GM19193 (cell line): Measurements from ENCODE around the gene NCKAP5.

Source experiments
- POLR2A ChIP-seq: IDR thresholded peaks from 4 replicates; pipeline ENCODE4 v1.6.1; 2011; ENCODE audit not compliant: insufficient read depth, insufficient read length; ENCODE audit errors: extremely low read depth

Gene NCKAP5

DNA sequence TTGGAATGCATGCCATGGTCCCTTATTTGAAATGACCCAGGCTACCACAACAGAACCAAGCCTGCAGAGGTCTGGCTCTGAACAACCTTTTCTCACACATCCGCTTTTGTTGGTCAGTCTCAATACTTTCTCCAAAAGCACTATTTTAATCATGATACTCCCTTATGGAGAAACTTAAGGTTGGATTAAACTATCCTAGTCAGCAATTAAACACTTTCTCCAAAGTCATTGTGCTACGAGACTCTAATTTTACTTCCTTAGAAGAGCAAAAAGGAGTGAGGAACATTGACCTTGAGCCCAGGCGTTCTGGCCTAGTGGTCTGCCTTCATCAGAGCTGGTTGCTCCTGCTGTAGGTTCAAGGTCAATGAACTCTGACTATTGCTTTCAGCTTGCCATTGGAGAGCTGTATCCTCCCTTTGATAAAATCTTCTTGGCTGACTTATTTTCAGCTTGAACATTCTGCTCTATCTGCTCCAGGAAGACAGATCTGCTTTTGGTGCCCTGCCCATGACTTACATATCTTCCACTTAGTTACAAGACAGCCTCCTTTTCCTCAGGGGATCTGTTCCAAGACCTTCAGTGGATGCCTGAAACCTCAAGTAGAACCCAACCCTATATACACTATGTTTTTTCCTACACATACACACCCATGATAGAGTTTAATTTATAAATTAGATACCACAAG lies 91.2 kb downstream of the NCKAP5 start:
- no peak for TF ChIP-seq POLR2A

- TF ChIP-seq POLR2A: no peak
Observed at GRCh38 chr2:133476286-133476685, 92.0 kb downstream of the NCKAP5 start.

- TF ChIP-seq POLR2A: no peak
Observed at GRCh38 chr2:133475610-133476009, 92.7 kb downstream of the NCKAP5 start.

DNA sequence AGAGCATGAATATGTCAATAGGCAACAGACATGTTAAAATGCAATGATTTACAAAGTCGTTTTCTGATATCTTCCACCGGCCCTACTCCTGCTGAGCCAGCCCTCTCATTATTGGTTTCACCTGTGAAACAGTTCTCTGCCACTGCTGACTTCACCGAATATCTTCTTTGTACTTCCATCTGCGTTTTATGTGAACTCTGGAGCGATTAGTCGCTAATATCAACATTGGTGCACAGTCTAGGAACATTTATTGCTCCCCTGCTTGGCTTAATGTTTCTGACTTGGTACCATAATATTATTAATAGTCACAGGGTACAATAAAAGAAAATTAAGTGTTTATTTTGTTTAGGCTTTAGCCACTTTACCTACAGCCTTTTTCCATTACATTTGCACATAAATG lies 105.5 kb downstream of the NCKAP5 start:
- TF ChIP-seq POLR2A: no peak

- TF ChIP-seq POLR2A: no peak
Observed at GRCh38 chr2:133461484-133461883, 106.8 kb downstream of the NCKAP5 start.

GRCh38 chr2:133459590-133459989 lies 108.7 kb downstream of the NCKAP5 start:
- TF ChIP-seq POLR2A: no peak

DNA sequence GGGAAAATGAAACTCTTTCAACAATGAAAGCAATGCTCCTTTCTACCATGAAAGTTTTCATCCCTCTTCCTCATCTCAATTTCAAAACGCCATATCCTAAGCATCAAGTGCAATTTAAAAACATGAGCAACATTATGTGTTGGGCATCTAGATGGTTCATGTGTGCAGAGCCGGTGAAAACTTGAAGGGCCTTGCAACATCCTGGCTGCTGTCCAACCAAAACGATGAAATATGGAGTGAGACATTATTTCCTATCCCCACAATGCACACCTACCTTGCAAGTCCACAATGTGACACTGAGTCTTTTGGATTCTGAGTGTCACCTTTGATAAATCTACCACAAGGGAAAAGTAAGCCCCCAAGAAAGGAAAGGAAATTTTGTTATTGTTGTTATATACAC lies 110.0 kb downstream of the NCKAP5 start:
- TF ChIP-seq POLR2A: no peak

DNA sequence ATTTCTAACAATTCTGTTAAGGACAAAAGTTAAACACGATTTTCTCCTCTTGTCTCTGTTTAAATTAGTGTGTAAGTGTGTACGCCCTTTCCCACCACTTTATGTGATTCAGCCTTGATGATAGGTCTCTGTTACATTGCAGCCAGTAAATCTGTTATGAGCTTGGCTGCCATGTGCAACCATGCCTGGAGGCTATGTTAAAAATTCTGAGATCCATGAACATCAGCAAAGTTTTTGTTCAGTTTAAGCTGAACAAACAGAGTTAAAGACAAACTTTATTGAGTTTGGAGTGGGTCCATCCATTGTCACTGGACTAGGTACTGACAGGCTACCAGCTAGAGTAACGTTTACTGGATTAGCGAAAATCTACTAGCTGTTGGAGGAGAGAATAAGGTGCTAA lies 110.4 kb downstream of the NCKAP5 start:
- TF ChIP-seq POLR2A: no peak

DNA sequence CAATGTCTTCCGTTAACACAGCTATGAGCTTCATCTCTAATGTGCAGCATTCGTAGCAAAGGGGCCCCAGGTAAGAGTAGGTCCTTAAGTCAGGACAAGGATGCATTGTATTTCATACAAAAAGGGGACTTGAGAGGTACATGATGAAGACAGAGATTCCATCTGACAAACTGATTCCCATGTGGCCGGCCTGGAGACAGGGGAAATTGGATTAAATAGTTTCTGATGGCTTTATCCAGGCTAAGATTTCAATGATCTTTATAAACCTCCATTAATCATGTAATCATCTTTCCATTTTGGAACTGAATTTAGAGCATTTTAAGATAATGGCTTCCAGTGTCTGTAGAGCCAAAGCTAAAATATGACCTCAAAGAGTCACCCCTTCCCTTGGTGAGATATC lies 111.3 kb downstream of the NCKAP5 start:
- no peak for TF ChIP-seq POLR2A

GRCh38 chr2:133456156-133456555 lies 112.1 kb downstream of the NCKAP5 start:
- no peak for TF ChIP-seq POLR2A

- TF ChIP-seq POLR2A: no peak
Observed at GRCh38 chr2:133453032-133453431, 115.2 kb downstream of the NCKAP5 start.

- no peak for TF ChIP-seq POLR2A
Observed at GRCh38 chr2:133452583-133452982, 115.7 kb downstream of the NCKAP5 start.

DNA sequence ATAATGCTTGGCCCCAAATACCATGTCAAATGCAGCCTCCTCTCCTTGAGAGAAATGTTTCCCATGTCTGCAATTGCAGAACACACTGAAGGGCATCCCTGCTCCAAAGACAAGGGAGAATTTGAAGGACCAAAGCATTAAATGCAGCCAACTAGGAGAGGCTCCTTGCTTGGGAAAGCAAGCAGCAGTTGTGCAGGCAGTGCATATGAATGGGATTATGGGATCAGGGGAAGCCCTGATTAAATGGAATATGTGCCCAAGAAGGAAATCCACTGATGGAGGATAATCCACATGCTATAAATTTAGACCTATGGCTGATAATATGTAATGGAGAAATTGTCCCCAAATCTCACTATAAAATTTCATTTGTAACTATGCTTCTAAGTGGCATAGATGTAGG lies 116.1 kb downstream of the NCKAP5 start:
- TF ChIP-seq POLR2A: no peak

DNA sequence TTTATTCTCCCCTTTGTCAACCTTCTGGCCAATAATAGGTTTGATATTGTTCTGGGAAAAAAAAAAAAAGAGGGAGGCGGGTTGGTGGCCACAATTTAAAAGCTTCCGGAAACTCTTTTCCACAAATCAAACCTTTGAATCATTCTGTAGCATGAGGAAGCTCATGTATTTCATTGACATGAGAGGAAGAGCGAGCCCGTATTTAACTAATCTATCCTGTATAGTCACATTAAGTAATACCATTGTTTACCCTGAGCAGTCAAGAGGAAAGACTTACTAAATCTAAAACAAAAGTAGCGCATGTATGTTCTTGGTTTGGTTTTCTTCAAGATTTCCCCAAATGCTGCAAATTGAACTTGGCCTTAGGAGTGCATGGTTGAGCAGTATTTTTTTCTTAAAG lies 120.1 kb downstream of the NCKAP5 start:
- TF ChIP-seq POLR2A: no peak

DNA sequence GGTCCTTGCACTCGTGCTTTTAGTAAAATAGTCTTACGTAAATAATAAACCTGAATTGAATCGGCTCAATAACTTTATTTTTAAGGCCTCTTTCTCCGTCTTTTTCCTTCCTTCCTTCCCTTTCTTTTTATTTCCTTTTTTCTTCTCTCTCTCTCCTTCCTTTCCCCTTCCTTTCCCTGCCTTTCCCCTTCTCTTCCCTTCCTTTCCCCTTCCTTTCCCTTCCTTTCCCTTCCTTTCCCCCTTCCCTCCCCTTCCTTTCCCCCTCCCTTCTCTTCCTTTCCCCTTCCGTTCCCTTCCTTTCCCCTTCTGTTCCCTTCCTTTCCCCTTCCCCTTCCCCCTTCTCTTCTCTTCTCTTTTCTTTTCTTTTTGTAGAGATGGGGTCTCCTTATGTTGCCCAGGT lies 121.0 kb downstream of the NCKAP5 start:
- no peak for TF ChIP-seq POLR2A

- no peak for TF ChIP-seq POLR2A
Observed at GRCh38 chr2:133444465-133444864, 123.8 kb downstream of the NCKAP5 start.

- no peak for TF ChIP-seq POLR2A
Observed at GRCh38 chr2:133442393-133442792, 125.9 kb downstream of the NCKAP5 start.
